Measurements from ENCODE around the gene GDF7.

GDF7 gene

DNA sequence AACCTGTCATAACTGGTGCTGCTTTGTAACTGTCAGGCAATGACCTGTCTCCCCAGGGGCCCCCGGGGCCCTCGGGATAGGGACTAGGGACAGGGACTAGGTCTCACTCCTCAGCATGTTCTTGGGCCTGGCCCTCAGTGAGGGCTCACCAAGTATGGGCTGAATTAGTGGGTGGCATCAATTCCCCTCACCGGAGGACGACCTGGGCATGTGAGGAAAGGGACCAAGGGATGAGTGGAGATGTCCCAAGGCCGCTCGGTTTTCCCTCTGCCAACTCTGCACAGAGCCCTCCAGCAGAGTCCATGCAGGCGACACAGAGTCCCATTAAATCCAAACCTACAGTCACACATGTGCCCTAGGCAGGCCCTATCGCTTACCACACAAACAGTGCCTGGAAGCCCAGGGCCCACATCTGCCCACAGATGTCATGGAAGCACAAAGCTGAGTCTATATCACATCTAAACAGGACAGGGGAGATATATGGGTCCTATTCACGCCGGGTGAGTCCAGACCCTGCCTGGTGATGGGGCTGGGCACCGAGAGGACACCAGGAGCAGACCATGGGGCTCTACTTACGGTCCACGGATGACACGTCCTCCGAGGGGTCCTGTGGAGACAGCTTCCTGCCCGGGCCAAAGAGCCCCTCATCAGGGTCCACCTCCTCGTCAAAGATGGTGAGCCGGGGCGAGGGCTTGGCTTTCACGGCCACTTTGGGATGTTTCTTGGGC lies 42.6 kb upstream of the GDF7 start:
- TF ChIP-seq CTCF (IDR thresholded peaks at IDR 0.05; ENCODE audit: low read depth, low read length, missing control alignments), result no peak
- no peak for DNase-seq (ENCODE audit: extremely low read depth, low read depth)
- no peak overlapping the region for H3K4me3 ChIP-seq (replicated peaks; ENCODE audit: low read depth, low read length)

GRCh38 chr2:20624884-20625485 lies 42.0 kb upstream of the GDF7 start:
- TF ChIP-seq CTCF (IDR thresholded peaks at IDR 0.05; ENCODE audit: low read depth, low read length, missing control alignments), result no peak
- no peak overlapping the region for H3K4me3 ChIP-seq (replicated peaks; ENCODE audit: low read depth, low read length)
- DNase-seq (ENCODE audit: extremely low read depth, low read depth), result no peak

DNA sequence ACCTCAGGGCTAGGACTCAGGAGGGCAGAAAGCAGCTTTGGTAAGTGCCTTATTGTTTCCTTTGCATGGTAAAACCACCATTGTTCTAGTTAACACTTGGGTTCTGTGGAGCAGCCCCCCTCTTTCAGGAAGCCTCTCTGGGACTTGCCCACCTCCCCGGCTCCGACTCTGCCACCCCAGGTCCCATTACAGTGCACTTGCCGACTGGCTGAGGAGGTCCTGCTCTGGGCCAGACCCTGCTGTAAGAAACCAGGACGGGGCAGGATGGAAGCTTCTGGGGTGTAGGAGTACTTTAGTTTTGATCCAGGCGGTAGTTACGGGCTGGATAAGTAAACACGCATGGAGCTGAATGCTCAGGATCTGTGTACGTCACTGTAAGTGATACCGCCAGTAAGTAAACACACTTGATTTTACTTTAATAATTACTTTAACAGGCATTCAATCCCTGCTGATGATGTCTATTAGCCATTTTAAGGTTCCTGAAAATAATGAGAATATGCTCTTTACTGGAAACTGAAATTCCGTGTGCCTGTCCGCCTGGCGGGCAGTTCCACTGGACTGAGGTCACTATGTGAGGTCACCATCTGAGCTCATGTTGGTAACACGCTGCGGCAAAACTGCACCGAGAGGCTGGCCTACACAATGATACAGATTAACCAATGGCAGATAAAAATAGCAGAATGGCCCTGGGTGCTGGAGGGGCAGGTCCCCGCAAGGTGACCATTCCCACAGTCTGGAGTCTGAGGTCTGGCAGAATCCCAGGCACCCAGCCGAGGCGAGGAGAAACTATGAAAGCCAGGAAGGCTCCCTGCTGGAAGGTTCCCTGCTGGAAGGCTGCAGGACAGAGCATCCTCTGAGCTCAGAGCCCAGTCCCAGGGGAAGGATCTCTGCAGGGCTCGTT lies 41.2 kb upstream of the GDF7 start:
- DNase-seq (ENCODE audit: extremely low read depth, low read depth), result no peak
- no peak for TF ChIP-seq CTCF (IDR thresholded peaks at IDR 0.05; ENCODE audit: low read depth, low read length, missing control alignments)
- H3K4me3 ChIP-seq (replicated peaks; ENCODE audit: low read depth, low read length), result no peak overlapping the region

- H3K4me3 ChIP-seq (replicated peaks; ENCODE audit: low read depth, low read length), result no peak overlapping the region
- TF ChIP-seq CTCF (IDR thresholded peaks at IDR 0.05; ENCODE audit: low read depth, low read length, missing control alignments), result no peak
- no peak for DNase-seq (ENCODE audit: extremely low read depth, low read depth)
Measured at GRCh38 chr2:20626392-20626697, 40.6 kb upstream of the GDF7 start.

- no peak for TF ChIP-seq CTCF (IDR thresholded peaks at IDR 0.05; ENCODE audit: low read depth, low read length, missing control alignments)
- no peak overlapping the region for H3K4me3 ChIP-seq (replicated peaks; ENCODE audit: low read depth, low read length)
- DNase-seq (ENCODE audit: extremely low read depth, low read depth), result no peak
Measured at GRCh38 chr2:20626698-20627513, 40.0 kb upstream of the GDF7 start.

DNA sequence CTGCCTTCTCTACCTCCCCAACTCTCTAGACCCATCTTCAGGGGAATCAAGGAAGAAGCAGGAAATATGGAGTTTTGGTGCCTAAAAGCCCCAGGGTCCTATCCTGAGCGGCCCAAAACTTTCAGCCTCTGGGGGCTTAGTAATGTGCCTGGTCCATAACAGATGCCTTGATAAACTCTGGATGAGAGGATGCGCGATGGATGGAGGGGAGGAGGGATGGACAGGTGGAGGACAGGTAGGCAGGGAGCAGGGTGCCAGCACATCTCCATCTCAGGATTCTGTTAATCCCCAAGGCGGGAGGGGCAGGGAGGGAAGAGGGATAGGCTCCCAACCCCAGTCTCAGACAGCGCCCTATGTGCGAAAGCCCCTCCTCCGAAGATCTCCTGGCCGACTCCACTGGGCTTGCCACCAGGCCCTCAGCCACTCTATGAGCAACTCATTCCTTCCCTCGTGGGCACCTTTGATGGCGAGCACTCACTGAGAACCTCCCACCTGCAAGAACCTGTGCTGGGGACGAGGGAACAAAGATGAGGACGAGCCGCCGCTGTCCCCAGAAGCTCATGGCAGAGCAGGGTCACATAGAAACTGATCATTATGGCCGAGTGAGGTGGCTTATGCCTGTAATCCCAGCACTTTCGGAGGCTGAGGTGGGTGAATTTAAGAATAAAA lies 39.1 kb upstream of the GDF7 start:
- no peak for TF ChIP-seq CTCF (IDR thresholded peaks at IDR 0.05; ENCODE audit: low read depth, low read length, missing control alignments)
- H3K4me3 ChIP-seq (replicated peaks; ENCODE audit: low read depth, low read length), result no peak overlapping the region
- no peak for DNase-seq (ENCODE audit: extremely low read depth, low read depth)

Data from HFF-Myc (cell line).